ENCODE results near the gene LRRC30.

The LRRC30 gene

DNA sequence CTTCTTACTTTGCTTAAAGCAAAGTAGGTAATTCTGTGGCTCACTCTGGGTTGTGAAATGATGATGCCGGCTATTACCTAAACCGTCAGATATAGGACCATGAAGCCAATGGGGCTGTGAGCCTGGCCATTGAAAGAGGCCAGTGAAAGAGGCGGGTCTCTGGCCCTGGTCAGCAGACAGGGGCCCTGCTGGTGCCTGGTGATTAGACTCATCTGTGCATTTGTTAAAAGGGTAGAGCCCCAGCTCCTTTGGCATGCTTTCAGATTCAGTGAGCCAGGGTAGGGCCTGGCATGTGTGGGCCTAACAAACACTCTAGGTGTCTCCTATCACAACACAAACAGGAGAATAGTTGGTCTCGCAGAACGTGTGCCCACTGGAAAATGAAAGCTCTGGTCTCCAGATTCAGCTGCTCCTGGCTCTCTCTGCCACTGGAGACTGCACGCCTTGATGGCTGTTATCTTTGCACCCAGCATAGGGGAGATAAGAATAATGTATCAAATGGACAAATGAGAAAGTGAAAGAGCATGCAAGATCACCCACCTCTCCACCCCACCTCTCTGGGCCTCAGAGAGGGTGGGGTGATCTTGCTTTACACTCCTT, 6.9 kb downstream of the LRRC30 start:
- DNase-seq = no peak

DNA sequence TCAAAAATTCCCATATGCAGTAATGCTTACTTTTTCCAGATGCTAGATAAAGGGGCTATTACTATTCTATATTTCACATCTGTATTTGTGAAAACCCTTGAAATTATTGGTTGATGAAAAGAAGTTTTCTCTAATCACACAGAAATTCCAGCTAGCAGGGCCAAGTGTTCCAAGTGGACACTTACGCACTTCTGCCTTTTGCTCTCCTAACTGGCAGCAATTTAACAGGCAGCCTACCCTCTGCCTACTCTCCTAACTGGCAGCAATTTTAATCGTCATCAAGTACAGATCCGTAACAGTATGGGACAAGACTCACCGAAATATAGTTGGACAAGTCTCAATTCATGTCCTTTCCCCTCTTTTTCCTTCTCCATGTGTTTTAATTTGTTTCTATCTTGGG, 12.0 kb downstream of the LRRC30 start:
- DNase-seq = no peak

DNA sequence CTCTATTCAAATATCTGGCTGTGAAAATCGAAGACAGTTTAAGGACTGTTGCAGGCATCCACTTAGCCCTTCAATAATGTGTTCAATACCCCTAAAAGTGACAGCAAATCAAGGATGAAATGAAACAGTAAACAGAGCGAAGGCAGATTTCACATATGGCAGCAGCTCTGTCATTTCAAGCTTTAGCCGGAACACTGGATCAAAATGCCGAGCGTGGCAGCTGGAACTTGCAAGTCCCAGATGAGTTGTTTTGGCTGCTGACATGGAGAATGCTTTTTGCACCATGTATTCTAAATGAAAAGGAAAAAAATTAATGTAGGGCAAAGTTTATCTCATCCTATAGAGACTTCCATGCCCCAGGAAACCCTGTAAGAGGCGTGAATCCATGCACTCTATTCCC, 18.0 kb downstream of the LRRC30 start:
- DNase-seq = no peak

DNA sequence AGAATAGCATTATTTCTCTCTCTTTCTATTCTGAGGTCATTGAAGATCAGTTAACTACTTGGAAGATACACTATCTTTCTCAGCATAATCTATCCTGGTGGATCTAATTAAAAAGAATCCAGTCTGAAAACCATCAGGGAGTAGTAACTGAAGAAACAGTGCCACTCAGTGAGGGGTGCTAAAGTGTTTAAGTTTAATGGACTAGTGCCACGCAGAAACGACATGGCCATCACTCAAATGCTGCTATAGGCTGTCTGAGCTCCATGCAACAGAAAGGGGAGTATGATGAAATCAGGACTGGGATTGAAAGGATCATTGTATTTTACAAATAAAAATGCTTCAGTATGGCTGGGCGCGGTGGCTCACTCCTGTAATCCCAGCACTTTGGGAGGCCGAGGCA, 23.3 kb downstream of the LRRC30 start:
- DNase-seq = no peak

DNA sequence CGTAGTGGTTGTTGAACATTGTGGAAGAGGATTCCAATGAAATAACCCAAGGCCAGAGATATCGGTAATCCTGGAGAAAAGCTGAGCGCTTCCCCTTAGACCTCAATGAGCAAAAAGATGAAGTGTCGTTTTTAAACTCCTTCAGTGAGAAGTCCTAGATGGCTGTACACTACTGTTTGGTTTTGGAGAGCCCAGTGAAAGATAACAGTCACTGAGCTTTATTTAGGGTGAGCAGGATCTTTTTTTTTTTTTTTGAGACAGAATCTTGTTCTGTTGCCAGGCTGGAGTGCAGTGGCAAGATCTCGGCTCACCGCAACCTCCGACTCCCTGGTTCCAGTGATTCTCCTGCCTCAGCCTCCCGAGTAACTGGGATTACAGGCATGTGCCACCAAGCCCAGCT, 24.2 kb downstream of the LRRC30 start:
- DNase-seq = no peak

DNA sequence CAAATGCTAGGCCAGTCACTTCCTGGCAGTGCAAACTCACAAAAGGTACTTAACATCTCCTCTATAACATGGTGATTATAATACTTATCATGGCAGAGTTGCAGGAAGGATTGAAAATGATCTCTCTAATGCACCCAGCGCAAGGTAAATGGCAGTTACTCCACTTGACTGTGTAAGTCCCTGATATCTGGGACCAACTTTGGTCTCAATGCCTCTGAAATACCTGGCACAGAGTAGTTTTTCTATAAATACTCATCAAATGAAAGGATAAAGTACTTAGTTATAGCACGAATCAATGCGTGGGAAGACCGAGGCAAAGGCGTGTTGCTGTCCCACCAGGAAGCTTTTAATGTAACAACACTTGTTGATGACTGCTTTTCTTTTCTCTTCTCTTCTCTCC, 24.8 kb downstream of the LRRC30 start:
- DNase-seq = no peak

DNA sequence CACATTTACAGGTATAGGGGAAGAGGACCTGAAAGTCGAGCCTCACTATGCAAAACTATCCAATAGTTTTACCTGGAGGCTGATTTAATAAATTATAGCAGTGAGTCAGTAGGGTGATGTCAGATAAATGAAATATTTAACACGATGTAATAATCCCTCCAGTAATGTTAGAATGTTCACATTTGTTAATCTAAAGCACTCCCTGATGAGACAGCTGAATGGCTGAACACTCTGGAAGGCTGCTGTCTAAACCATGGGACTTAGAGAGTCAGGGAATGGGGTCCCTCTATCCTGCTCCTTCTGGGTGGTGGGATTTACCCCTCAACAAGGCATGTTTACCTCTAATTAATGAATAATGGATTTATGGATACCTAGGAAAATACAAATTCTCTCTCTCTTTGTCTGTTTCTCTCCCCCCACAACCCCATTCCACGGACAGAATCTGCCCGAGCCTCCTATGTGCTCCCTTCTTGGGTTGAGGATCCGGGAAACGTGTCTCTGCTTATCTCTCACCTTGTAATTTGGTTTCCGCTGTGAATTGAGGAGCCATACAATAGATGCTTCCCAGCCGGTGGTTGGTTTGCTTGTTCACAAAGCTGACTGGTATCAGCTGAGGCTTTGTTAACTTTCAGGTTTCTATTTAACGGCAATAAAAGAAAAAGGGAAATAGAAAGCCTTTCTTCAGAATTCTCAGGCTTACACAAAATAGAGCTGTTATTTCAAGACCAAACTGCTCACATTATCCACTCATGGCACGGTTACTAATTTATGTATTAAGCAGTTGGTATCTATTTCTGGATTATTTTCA, 25.9 kb downstream of the LRRC30 start:
- DNase-seq = no peak

DNA sequence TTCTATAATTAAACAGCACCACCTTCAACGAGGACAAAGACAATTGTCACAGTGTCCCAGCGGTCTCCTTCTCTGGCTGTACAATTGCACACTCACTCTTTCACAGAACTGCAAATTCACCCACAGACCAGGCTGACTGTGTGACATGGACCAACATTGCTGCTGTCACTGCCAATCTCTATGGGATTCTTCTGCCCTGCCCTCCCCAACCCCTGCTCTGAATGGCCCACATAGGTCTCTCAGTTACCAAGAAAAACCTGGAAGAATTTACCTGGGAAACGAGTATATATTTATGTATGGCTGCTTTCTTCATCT, 26.5 kb downstream of the LRRC30 start:
- no peak for DNase-seq

DNA sequence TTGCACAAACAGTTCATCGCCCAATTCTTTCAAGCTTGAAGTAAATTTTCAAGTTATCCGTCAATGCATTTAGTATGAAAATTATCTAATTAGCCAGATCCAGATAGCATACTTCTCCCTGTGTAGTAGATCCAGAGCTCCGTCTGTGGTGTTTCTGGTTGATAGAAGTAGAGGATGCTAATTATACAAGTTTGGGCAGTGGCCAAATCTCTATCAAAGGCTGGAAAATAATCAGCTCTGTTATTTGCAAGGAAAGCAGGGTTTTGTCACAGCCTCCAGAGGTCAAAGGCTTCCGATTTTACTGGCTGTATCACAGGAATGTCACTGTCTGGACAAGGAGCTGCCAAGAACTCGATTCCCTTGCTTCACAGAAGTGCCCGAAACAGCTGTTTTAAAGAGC, 28.6 kb downstream of the LRRC30 start:
- DNase-seq = no peak

DNA sequence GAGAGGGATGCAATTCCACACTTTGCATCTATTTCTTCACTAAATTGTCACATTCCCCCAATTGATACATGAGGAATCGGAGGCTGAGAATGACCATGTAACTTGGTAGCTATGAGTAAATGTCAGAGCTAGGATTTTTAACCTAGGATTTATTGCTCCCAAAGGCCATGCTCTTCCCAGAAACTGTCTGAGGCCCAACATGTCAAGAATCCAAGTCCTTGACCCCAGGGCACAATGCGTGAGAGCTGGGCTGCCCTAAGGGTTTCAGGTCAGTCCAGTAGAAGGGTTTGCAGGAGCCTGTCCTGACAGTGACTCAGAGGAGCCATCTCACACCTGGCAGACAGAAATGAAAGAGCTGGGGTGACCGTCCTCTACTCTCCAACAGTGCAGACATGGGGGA, 30.3 kb downstream of the LRRC30 start:
- no peak for DNase-seq

DNA sequence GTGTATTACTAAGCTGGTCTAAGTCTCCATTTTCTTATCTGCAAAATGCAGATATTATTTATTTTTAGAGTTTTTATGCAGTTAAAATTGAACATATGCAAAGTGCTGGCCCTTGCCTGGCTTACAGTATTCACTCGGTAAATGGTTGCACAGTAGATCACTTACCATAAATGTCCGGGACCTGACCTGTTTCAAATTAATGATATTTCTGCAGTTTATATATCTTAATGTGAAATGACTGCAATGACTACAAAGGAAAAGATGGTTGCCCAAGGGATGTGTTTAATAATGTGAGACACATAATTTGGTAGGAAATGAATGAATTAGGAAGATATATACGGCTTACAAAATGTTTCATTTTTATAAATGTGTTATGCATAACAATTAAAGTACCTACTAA, 37.1 kb downstream of the LRRC30 start:
- no peak for DNase-seq

DNA sequence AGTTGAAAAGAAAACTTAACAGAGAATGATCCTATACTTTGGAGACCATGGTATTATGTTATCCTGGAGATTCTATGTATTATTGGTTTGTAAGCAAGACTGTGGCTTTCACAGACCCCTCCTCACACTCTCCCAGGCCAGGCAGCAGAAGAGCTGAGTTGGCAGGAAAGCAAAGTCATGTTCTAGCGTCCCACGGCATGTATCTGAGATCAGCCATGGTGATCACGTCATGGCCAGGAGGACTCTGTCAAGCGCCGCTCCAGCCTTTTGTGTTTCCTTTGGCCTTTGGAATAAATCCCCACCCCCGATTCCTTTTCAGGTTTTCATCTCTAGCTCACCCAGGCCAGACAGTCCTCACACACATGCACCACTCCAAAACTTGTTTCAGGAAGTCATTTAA, 39.1 kb downstream of the LRRC30 start:
- no peak for DNase-seq

DNA sequence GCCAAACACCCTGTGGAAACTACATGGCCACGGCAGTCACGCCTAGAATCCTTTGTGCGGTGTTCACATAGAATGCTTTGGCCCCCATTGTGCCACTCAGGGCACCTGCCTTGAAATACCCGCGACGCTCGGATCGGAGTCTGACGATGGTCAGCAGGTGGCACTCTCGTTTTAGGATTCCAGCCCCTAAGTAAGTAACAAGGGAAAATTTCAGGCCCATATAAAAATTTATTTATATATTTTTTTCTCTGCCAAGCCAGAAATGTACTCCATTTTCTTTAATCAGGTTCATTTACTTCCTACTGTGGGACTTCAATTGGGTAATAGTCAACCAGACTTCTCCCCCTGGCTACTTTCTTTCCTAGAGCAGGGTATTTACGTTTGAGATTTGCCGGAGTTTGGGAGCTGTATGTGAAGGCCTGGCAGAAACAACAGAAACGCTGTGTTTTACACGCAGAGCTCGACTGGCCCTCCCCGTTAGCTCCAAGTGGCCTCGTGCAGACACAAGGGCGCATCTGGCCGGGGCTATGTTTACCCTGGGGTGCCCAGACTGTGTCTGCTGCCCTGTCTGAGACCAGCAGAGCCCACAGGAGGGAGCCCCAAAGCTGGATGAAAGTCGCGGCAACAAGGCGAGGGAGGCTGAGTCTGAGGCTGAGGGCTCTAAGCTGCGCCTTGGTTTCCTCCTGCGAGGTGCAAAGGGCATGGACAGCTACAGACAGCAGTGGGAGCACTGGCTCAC, 41.6 kb downstream of the LRRC30 start:
- DNase-seq = peak in 50 of 51 donors; percentile 6 to 81 (median 36)

DNA sequence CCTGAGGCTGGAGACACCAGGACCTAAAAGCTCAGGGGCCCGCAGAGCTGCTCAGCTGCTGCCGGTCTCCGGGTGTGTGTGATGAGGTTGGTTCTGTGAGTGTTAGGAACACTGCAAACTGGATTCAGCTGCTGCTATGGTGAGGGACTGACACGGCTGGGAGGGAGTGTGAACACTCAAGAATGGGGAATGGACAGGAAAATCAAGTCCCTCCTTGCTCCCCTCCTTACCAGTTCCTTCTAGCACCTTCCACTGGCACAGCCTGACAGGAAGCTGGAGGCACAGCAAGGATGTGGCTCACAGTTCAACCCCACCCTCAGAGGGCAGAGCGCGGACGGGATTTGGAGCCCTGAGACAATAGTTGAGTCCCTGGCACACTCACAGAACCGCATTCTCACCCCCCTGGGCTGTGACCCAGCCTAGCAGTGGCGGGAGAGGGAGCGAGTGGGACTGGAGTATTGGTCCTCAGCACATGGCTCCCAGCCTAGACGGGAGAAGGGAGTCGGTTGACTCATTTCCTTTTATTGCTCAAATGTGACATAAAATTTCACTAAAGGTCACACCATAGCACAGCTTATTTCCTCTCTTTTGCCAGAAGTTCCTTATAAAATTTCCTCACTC, 42.5 kb downstream of the LRRC30 start:
- DNase-seq = peak in 20 of 51 donors; percentile 2 to 29 (median 13)

DNA sequence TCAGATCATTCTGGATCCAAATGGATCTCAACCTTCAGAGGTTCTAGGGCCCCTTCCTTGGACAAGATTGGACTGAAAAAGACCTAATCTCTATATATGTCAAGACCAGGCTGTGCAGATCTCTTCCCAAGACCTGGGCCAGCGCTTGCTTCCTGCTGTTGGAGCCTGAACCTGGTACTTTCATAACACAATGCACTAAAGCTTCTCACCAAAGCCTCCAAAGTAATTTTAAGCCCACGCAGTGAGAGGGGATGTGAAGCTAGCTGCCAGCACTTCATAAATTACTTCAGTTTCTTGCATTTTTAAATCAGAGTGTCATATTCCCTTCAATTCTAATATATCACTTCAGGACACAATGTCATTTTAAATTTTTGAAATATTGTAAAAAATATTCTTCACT, 50.7 kb downstream of the LRRC30 start:
- no peak for DNase-seq
